CD4-positive, alpha-beta T cell (primary cell): ENCODE measurements around the gene PPP1R37. TPM values are rescaled to one million over a fixed set of nuclear protein-coding genes. Genes with fewer than 3 reads are reported as not detected.

Source experiments
- ATAC-seq: fragments of 200-7000 bp; cut with Tn5 transposase; one replicate; pipeline ENCODE4 v1.10.0; 2022; ENCODE audit warnings: mild to moderate bottlenecking; ENCODE audit not compliant: poor library complexity
- CTCF ChIA-PET: fragments of 350-600 bp; sonication (Branson Sonifier 250); formaldehyde crosslinking; loops from one replicate; lab custom pipeline; 2021; ENCODE audit warnings: antibody characterized with exemption, inconsistent platforms; lab: Charles Lee
- POLR2A ChIA-PET: fragments of 350-600 bp; sonication (Branson Sonifier 250); formaldehyde crosslinking; loops from one replicate; lab custom pipeline; 2021; ENCODE audit warnings: antibody characterized with exemption, inconsistent platforms; lab: Charles Lee
- DNase-seq, 14 experiments: peaks; one replicate each; pipeline ENCODE4 v3.0.0-alpha.2; 2013 to 2020; ENCODE audit warnings: mixed read lengths in 2 of 14
- H3K27ac ChIP-seq, 2 donors: one replicate each; pipeline versions ENCODE4 v1.5.1 to v1.7.0; 2013; ENCODE audit warnings: low read length in 2 of 2, low read depth in 1 of 2, mild to moderate bottlenecking in 1 of 2
- H3K27me3 ChIP-seq, 2 experiments: 1 replicate in 1 of 2; 2 replicates in 1 of 2; pipeline versions ENCODE4 v1.6.1 to v1.7.0; 2013; ENCODE audit warnings: low read length in 2 of 2, control low read depth in 1 of 2, mild to moderate bottlenecking in 1 of 2, moderate library complexity in 1 of 2; ENCODE audit not compliant: insufficient read depth in 2 of 2, control insufficient read depth in 1 of 2
- H3K36me3 ChIP-seq: one replicate; pipeline ENCODE4 v1.6.1; 2013; ENCODE audit warnings: low read length, control low read depth; ENCODE audit not compliant: insufficient read depth
- H3K4me1 ChIP-seq: one replicate; pipeline ENCODE4 v1.6.1; 2013; ENCODE audit warnings: low read length, control low read depth; ENCODE audit not compliant: insufficient read depth
- H3K4me3 ChIP-seq: one replicate; pipeline ENCODE4 v1.5.1; 2013; ENCODE audit warnings: mild to moderate bottlenecking, low read length, moderate library complexity
- H3K9me3 ChIP-seq, 2 experiments: 1 replicate in 1 of 2; 2 replicates in 1 of 2; pipeline versions ENCODE4 v1.6.1 to v1.7.0; 2013; ENCODE audit warnings: low read length in 2 of 2, mild to moderate bottlenecking in 2 of 2, control low read depth in 1 of 2, moderate library complexity in 1 of 2; ENCODE audit not compliant: control insufficient read depth in 1 of 2, insufficient read depth in 1 of 2
- H3K27ac Mint-ChIP-seq: one replicate; pipeline ENCODE4 v1.8.0; 2020; ENCODE audit warnings: mixed read lengths
- H3K27me3 Mint-ChIP-seq: one replicate; pipeline ENCODE4 v1.8.0; 2021; ENCODE audit warnings: mixed read lengths
- H3K36me3 Mint-ChIP-seq: one replicate; pipeline ENCODE4 v1.8.0; 2021; ENCODE audit warnings: low read depth, mixed read lengths
- H3K4me1 Mint-ChIP-seq: one replicate; pipeline ENCODE4 v1.8.0; 2021; ENCODE audit warnings: low read depth, mixed read lengths
- H3K4me3 Mint-ChIP-seq: one replicate; pipeline ENCODE4 v1.8.0; 2020; ENCODE audit warnings: mild to moderate bottlenecking, mixed read lengths
- H3K9me3 Mint-ChIP-seq: one replicate; pipeline ENCODE4 v1.8.0; 2020; ENCODE audit warnings: mixed read lengths
- intact Hi-C, 2 experiments: fragments of 100-400 bp; cut with DNase I in 1 of 2; cut with micrococcal nuclease in 1 of 2; formaldehyde crosslinking; loops; one replicate each; pipeline versions ENCODE4 v1.15.1 to v1.9.0; 2023 to 2025; cut with DNase I, micrococcal nuclease
- total RNA-seq, 174 experiments: library from RNA in 2 of 174; stranded (reverse) in 2 of 174; gene quantifications; one replicate each; pipeline ENCODE4 v1.2.3 and lab custom pipeline; 2021 to 2026
- TF ChIP-seq, protein P1 (sequence below): fragments of 200-600 bp; IDR thresholded peaks from one replicate; pipeline ENCODE4 v1.8.0; 2022; ENCODE audit warnings: antibody characterized with exemption, mild to moderate bottlenecking

Gene PPP1R37
- total RNA-seq, 2 experiments from 2014 or later, result 17.2 to 19.6 TPM

DNA sequence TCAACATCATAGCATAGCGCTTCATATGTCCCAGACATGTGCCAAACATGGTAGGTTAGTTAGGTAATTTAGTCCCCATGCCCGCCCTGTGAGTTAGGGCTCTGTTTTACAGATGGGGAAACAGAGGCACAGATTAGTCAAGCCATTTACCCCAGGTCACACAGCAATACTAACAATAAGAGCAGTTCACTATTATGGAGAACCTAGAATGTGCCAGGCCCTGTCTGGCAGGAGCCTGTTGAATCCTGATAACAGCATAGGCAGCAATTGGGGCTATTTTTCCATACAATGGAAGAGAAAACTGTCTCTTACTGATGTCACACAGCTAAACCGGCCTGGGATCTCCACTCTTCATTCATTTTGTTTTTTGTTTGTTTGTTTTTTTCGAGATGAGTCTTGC lies 6.5 kb upstream of the PPP1R37 start:
- no peak for ATAC-seq
- H3K4me1 Mint-ChIP-seq, result peaks cover 27% of the 10 kb centered on the region

GRCh38 chr19:45087531-45087930 lies 5.4 kb upstream of the PPP1R37 start:
- Histone ChIP-seq H3K27me3 (no peaks in the 10 kb centered on the region), H3K27ac (peak overlapping the region; percentile 15 to 53), H3K36me3 (peaks cover 18% of the 10 kb centered on the region), H3K4me3 (no peak overlapping the region), H3K4me1 (peaks cover 49% of the 10 kb centered on the region), H3K9me3 (no peaks in the 10 kb centered on the region)
- Mint-ChIP-seq H3K4me3 (peak overlapping the region; percentile 74), H3K27ac (peak overlapping the region; percentile 24), H3K36me3 (peaks cover 30% of the 10 kb centered on the region), H3K9me3 (no peaks in the 10 kb centered on the region), H3K27me3 (no peaks in the 10 kb centered on the region), H3K4me1 (peaks cover 25% of the 10 kb centered on the region)
- ChIA-PET CTCF (interaction anchor here (1.0 to 1.4 kb wide), 2 partner anchors 16 to 28 kb away, joined by 3 to 4 read pairs; no protein-coding TSS in a partner anchor), POLR2A (interaction anchor here (0.7 kb wide), 1 partner anchor 16 kb away, joined by 3 read pairs; no protein-coding TSS in a partner anchor)
- TF ChIP-seq, protein P1, sequence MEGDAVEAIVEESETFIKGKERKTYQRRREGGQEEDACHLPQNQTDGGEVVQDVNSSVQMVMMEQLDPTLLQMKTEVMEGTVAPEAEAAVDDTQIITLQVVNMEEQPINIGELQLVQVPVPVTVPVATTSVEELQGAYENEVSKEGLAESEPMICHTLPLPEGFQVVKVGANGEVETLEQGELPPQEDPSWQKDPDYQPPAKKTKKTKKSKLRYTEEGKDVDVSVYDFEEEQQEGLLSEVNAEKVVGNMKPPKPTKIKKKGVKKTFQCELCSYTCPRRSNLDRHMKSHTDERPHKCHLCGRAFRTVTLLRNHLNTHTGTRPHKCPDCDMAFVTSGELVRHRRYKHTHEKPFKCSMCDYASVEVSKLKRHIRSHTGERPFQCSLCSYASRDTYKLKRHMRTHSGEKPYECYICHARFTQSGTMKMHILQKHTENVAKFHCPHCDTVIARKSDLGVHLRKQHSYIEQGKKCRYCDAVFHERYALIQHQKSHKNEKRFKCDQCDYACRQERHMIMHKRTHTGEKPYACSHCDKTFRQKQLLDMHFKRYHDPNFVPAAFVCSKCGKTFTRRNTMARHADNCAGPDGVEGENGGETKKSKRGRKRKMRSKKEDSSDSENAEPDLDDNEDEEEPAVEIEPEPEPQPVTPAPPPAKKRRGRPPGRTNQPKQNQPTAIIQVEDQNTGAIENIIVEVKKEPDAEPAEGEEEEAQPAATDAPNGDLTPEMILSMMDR, result no peak
- DNase-seq (peak in 12 of 14 experiments; percentile 23 to 90 (median 48)), ATAC-seq (peak; percentile 52)
- intact Hi-C loops, result loop anchor here in 1 of 2 experiments (10.0 kb wide), 1 partner anchor 907 kb away; the partner anchor contains the start of gene CCDC61

More for the DNA sequence above, 6.5 kb upstream of the PPP1R37 start:
- Histone ChIP-seq H3K4me3 (no peak overlapping the region), H3K27ac (no peak overlapping the region), H3K27me3 (no peaks in the 10 kb centered on the region), H3K4me1 (peaks cover 44% of the 10 kb centered on the region), H3K36me3 (peaks cover 28% of the 10 kb centered on the region), H3K9me3 (no peaks in the 10 kb centered on the region)
- no peak overlapping the region for H3K4me3 Mint-ChIP-seq
- ChIA-PET POLR2A (no interaction called here), CTCF (no interaction called here)
- DNase-seq, result no peak
- H3K9me3 Mint-ChIP-seq, result no peaks in the 10 kb centered on the region
- intact Hi-C loops, result loop anchor here in 1 of 2 experiments (10.0 kb wide), 1 partner anchor 908 kb away; the partner anchor contains the start of gene CCDC61
- H3K36me3 Mint-ChIP-seq, result peaks cover 31% of the 10 kb centered on the region
- TF ChIP-seq, protein P1, result no peak
- H3K27ac Mint-ChIP-seq, result no peak overlapping the region
- no peaks in the 10 kb centered on the region for H3K27me3 Mint-ChIP-seq

DNA sequence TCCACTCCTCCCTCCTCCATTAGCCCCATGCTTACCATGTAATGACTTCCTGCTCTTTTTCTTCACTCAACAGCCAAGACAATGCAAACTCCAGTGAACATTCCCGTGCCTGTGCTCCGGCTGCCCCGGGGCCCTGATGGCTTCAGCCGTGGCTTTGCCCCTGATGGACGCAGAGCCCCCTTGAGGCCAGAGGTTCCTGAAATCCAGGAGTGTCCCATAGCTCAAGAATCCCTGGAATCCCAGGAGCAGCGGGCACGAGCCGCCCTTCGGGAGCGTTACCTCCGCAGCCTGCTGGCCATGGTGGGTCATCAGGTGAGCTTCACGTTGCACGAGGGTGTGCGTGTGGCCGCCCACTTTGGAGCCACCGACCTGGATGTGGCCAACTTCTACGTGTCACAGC lies 2.9 kb upstream of the PPP1R37 start:
- Histone ChIP-seq H3K4me3 (no peak overlapping the region), H3K27ac (no peak overlapping the region), H3K36me3 (peaks cover 18% of the 10 kb centered on the region), H3K9me3 (no peaks in the 10 kb centered on the region), H3K4me1 (peaks cover 68% of the 10 kb centered on the region), H3K27me3 (no peaks in the 10 kb centered on the region)
- intact Hi-C loops, result loop anchor here (5.0 kb wide), 5 partner anchors 37 to 492 kb away; partner anchors contain the start of genes BLOC1S3 (in 1 of the 2), CLPTM1 (in 1 of the 2), MARK4 (in 1 of the 2) and OPA3 (in 1 of the 2)
- H3K4me3 Mint-ChIP-seq, result no peak overlapping the region
- H3K27ac Mint-ChIP-seq, result no peak overlapping the region
- peaks cover 48% of the 10 kb centered on the region for H3K4me1 Mint-ChIP-seq
- ChIA-PET POLR2A (no interaction called here), CTCF (interaction anchor here (1.4 kb wide), 1 partner anchor 31 kb away, joined by 5 read pairs; no protein-coding TSS in a partner anchor)
- ATAC-seq, result no peak
- H3K36me3 Mint-ChIP-seq, result peaks cover 40% of the 10 kb centered on the region
- no peaks in the 10 kb centered on the region for H3K27me3 Mint-ChIP-seq
- TF ChIP-seq, protein P1, result no peak
- no peaks in the 10 kb centered on the region for H3K9me3 Mint-ChIP-seq
- DNase-seq, result peak in 1 of 14 experiments; percentile 25
